GM21423 (cell line): ENCODE results near the gene CFAP77.
"Not testable (repeated sequence)": the region's sequence is repeated elsewhere in the genome, so short reads cannot be mapped to it uniquely, and the experiment has no call there.

Experiments used
- ATAC-seq: cut with Tn5 transposase; IDR thresholded peaks from one replicate; pipeline ENCODE4 v1.9.1; 2021; ENCODE audit warnings: mild to moderate bottlenecking, moderate library complexity; ENCODE audit not compliant: unreplicated experiment

The CFAP77 gene

GRCh38 chr9:132545578-132545977, 135.6 kb downstream of the CFAP77 start:
- ATAC-seq, result no peak

- no peak for ATAC-seq
Measured at GRCh38 chr9:132546148-132547051, 136.4 kb downstream of the CFAP77 start.

GRCh38 chr9:132547052-132547431, 137.0 kb downstream of the CFAP77 start:
- no peak for ATAC-seq

GRCh38 chr9:132547436-132547835, 137.4 kb downstream of the CFAP77 start:
- no peak for ATAC-seq

- ATAC-seq, result no peak
Measured at GRCh38 chr9:132547976-132548730, 138.1 kb downstream of the CFAP77 start.

GRCh38 chr9:132548751-132549640, 139.0 kb downstream of the CFAP77 start:
- ATAC-seq, result no peak

- ATAC-seq, result no peak
Measured at GRCh38 chr9:132551556-132551955, 141.5 kb downstream of the CFAP77 start.

GRCh38 chr9:132552041-132552440, 142.0 kb downstream of the CFAP77 start:
- no peak for ATAC-seq

- no peak for ATAC-seq
Measured at GRCh38 chr9:132554755-132555154, 144.7 kb downstream of the CFAP77 start.

GRCh38 chr9:132555528-132555927, 145.5 kb downstream of the CFAP77 start:
- ATAC-seq, result no peak

- no peak for ATAC-seq
Measured at GRCh38 chr9:132556235-132556634, 146.2 kb downstream of the CFAP77 start.

- ATAC-seq, result no peak
Measured at GRCh38 chr9:132556714-132557113, 146.7 kb downstream of the CFAP77 start.

GRCh38 chr9:132557159-132557558, 147.1 kb downstream of the CFAP77 start:
- no peak for ATAC-seq

- no peak for ATAC-seq
Measured at GRCh38 chr9:132559711-132560110, 149.7 kb downstream of the CFAP77 start.

- ATAC-seq, result no peak
Measured at GRCh38 chr9:132560616-132561202, 150.7 kb downstream of the CFAP77 start.

- ATAC-seq, result no peak
Measured at GRCh38 chr9:132562306-132562573, 152.2 kb downstream of the CFAP77 start.

- ATAC-seq, result no peak
Measured at GRCh38 chr9:132564526-132564925, 154.5 kb downstream of the CFAP77 start.

- ATAC-seq, result not testable (repeated sequence)
Measured at GRCh38 chr9:132568787-132569186, 158.8 kb downstream of the CFAP77 start.

- ATAC-seq, result no peak
Measured at GRCh38 chr9:132571806-132572600, 162.0 kb downstream of the CFAP77 start.

- ATAC-seq, result no peak
Measured at GRCh38 chr9:132572921-132573320, 162.9 kb downstream of the CFAP77 start.
